ENCODE measurements around the gene GPRC5B. TPM values are rescaled to one million over a fixed set of nuclear protein-coding genes. Genes with fewer than 3 reads are reported as not detected.

Gene GPRC5B, protein sequence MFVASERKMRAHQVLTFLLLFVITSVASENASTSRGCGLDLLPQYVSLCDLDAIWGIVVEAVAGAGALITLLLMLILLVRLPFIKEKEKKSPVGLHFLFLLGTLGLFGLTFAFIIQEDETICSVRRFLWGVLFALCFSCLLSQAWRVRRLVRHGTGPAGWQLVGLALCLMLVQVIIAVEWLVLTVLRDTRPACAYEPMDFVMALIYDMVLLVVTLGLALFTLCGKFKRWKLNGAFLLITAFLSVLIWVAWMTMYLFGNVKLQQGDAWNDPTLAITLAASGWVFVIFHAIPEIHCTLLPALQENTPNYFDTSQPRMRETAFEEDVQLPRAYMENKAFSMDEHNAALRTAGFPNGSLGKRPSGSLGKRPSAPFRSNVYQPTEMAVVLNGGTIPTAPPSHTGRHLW
- total RNA-seq: 37.6 and 55.0 TPM in 2 replicates

DNA sequence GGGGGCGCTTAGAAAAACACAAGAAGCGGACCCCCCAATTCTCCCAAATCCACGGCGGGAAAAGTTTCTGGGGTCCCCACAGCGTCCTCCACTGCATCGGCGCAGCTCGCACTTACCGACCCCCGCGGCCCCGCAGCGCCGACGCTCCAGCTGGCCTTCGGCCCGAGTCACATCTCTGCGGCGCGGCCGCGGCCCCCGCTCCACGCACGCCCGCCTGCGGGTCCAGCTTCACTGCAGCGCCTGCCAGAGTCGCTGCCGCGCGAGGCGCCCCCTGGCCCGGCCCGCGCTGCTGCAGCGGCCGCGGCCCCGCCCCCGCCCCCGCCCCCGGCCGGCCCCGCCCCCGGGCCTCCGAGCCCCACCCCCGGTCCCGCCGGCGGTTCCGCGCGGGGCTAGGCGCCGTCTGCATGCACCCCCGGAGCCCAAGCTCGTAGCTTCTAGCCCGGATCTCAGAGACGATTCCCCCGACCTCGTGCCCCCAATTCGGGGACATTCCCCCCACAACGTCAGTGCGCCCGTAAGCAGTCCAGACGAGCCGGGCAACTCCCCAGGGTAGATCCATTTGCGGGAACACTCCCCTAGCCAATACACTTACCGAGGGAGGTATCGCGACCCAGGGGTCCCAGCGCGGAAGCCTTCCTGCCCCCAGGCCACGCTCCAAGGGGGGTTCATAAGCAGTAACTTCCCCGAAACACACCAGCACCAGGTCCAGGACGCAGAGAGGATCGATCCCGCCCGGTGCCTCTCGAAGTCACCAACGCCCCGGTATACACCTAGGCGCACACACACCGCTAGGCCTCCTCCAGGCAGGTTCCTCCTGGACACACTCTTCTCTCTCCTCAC lies at the start of gene GPRC5B:
Gene GPRC5B, minus strand, starts transcription at position 238 of the 840 bp plus-strand sequence. CDS start 12,003 bp downstream, outside the sequence.

Other genes starting within 250 kb of the GPRC5B start
- gene KNOP1, start 166.6 kb downstream of the GPRC5B start, total RNA-seq: 8.9 and 9.7 TPM in 2 replicates
- 8.9 and 9.2 TPM in 2 replicates for gene IQCK, start 166.6 kb downstream of the GPRC5B start, total RNA-seq
- not detected in 2 replicates for gene GPR139, start 189.0 kb upstream of the GPRC5B start, total RNA-seq